GM18511 (cell line): Measurements from ENCODE around the gene LSP1.

Experiments used
- ATAC-seq: cut with Tn5 transposase; IDR thresholded peaks from one replicate; pipeline ENCODE4 v1.9.1; 2021; ENCODE audit warnings: mild to moderate bottlenecking, moderate library complexity; ENCODE audit not compliant: unreplicated experiment

Gene LSP1

GRCh38 chr11:1824221-1825038 lies 28.5 kb upstream of the LSP1 start:
- ATAC-seq = no peak

GRCh38 chr11:1825039-1825740 lies 27.7 kb upstream of the LSP1 start:
- no peak for ATAC-seq

DNA sequence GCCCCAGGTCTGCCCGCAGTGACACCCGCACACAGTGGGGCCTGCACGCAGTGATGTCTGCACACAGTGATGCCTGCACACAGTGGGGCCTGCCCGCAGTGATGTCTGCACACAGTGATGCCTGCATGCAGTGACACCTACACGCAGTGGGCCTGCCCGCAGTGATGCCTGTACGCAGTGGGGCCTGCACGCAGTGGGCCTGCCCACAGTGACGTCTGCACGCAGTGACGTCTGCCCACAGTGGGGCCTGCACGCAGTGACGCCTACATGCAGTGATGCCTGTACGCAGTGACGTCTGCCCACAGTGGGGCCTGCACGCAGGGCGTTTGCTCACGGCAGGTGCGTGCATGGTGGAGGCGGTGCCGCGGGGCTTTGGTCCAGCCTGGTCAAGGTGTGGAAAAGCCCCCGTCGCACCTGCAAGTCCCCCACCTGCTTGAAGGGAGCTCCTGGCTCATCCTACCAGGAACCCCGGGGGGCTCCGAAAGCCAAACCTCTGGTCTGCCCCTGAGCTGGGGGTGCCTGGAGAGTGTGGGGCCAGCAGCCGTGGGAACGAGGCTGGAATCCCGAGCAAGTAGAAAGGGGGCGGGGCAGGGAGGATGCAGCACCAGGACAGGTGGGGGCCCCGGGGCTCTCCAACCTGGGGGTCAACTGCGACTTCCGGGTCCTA lies 27.0 kb upstream of the LSP1 start:
- ATAC-seq = no peak

GRCh38 chr11:1826552-1827094 lies 26.3 kb upstream of the LSP1 start:
- ATAC-seq = no peak

DNA sequence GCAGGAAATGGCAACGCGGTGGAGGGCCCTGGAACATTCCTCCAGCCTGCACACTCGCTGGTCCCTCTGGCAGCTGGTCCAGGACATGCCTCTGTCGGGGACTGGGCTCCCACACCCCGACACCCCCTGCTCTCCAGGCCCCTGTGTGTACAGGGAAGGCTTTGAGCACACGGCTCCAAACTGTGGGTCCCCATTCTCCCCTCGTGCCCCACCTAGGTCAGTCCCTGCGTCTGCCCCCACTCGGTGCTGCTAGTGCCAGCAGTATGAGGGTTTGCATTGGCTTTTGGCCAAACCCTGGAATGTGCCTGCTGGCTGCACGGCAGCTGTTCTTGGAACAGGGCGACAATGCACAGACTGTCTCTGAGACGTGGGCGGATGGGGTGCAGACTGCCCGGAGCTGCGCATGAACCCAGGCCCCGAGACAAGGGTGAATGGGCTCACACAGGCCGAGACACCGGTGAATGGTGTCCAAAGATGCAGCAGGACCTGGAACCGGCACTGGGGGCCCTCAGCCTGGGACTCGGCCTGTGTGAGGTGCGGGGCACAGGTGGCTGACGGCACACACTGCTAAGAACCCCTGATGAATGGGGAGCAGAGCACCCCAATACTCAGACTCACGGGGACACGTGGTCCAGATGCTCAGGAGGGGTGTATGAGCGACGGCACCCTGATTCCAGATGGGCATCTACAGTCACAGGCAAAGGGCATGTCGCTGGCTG lies 25.6 kb upstream of the LSP1 start:
- no peak for ATAC-seq

- ATAC-seq = no peak
Measured at GRCh38 chr11:1827931-1828330, 25.0 kb upstream of the LSP1 start.

DNA sequence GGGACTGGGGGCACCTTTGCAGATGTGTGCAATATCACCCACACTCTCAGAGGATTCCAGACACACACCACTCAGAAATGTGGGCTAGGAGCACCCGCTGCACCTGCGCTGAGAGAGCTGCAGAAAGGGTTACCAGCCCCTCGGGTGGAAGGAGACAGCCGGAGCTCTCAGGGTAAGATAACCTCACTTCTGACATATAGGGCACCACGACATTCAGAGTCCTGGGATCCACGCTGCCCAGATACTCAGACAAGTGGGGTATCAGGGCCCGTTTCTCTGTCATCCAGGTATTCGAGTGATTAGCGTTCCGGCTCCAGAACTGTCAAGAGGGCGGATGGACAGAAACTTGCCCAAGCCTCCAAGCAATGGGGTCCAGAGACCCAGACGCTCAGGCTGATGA lies 24.3 kb upstream of the LSP1 start:
- ATAC-seq = no peak

- ATAC-seq = no peak
Measured at GRCh38 chr11:1829039-1829820, 23.7 kb upstream of the LSP1 start.

DNA sequence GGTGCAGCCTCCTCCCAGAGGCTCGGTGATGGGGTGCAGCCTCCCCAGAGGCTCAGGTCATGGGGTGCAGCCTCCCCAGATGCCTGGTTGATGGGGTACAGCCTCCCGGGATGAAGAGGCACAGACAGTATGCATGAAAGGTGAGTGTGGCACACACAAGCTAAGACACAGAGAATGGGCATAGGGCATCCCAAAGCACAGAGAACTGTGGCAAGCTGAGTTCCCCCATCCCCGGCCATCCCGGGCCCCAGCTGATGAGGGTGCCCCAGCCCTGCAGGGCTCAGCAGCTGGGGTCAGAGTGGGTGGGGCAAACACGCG lies 22.9 kb upstream of the LSP1 start:
- no peak for ATAC-seq

DNA sequence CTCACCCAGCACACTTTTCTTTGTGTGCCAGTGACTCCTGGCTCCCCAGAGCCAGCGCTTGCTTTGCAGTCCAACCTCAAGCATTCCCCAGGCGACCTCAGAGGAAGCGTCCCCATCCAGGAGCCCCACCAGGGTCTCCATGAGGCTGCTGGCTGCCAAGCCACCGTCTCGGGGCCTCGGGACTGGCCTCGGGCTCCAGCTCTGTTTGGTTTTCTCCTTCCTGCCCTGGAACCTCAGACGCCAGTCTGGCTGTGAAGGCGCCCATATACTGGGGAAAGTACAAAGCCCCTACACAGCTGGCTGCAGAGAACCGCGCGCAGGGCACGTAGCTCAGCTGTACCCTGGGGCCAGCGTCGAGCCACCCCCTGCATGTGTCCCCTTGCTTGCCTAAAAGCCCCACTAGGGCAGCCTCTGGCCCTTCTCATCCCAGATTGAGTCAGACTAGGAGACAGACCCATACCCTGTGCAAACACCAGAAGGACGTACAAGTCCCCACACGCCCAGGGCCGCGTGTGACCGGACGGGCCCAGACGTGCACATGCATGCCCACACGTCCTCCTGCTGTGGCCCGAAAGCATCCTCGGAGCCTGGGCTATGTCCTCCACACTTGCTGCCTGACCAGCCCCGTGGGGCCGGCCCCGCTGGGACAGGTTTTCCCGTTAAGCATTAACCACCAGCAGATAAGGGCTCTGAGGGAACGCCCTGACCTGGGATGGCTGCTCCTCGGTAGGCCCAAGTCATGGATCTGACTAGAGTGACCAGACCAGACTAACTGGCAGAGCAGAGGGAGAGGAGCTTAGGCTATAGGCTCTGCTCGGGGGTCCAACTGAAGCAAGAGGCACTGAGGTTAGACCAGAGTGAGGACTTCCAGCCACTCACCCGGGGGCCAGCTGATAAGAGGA lies 22.3 kb upstream of the LSP1 start:
- no peak for ATAC-seq

DNA sequence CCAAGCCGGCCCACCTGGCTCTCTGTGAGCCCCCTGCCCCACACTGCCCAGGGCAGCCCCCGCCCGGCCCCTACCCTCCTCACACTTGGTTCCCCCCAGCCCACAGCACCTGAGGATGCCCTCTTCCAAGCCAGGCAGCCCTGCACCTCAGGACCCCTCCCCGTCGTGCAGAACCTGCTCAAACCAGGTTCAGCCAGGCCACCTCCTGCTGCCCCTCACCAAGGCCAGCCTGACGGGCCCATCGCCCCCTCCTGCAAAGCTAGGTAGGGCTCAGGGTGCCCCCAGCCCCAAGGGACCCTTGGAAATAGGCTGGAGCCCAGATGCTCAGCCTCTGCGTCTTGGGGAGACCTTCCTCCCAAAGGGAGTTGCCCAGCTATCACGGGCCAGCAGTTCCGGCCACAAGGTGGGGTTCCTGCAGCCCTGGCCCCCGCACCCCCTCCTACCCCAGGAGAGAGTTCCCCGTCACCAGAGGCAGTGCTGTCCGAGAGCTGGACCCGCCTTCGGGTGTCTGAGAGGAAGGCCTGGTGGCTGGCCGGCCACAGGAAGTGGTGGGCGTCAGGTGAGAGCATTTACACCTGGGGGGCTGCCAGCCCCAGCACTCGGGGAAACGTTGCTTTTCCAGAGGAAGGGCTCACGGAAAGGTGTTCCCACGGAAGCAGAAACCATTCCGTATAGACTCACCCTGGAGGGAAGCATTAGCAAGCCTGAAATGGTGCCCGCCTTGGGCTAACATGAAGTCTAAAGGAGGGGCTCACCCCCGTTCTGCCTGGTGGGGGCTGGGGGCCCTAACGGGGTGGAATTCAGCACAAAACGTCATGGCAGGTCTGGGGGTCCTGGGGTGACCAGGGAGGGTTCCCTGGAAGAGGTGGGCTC lies 21.3 kb upstream of the LSP1 start:
- ATAC-seq = no peak

GRCh38 chr11:1832211-1832919 lies 20.5 kb upstream of the LSP1 start:
- ATAC-seq = no peak

- ATAC-seq = no peak
Measured at GRCh38 chr11:1832920-1833295, 20.0 kb upstream of the LSP1 start.

GRCh38 chr11:1834062-1834610 lies 18.7 kb upstream of the LSP1 start:
- no peak for ATAC-seq

- ATAC-seq = no peak
Measured at GRCh38 chr11:1834779-1835670, 17.9 kb upstream of the LSP1 start, which contains the start of gene SYT8. Gene SYT8 (plus strand): TSS chr11:1834990. CDS start chr11:1835106, 116 bp downstream.

DNA sequence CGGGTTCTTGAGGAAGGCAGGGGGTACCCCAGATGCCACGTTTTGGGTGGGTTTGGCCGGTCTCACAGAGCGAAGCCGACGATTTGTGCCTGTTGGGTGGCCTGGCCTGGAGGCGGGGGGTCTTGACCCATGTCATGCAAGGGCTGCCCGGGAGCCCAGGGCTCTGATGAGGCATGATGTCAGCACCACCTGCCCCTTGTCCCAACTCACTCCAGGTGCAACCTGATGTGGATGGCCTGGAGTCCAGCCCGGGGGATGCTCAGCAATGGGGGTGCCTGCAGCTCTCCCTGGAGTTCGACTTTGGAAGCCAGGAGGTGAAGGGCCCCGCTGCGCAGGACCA lies 17.2 kb upstream of the LSP1 start:
- ATAC-seq = no peak
